Activated CD4-positive, alpha-beta T cell treated with anti-CD3 and anti-CD28 coated beads, Interleukin-2, amount 50 U/mL, for 1 hour (primary cell): Measurements from ENCODE around the gene ZNF410.

ENCODE experiments used
- DNase-seq: peaks from one replicate; pipeline ENCODE4 v3.0.0-alpha.2; 2020

The ZNF410 gene

DNA sequence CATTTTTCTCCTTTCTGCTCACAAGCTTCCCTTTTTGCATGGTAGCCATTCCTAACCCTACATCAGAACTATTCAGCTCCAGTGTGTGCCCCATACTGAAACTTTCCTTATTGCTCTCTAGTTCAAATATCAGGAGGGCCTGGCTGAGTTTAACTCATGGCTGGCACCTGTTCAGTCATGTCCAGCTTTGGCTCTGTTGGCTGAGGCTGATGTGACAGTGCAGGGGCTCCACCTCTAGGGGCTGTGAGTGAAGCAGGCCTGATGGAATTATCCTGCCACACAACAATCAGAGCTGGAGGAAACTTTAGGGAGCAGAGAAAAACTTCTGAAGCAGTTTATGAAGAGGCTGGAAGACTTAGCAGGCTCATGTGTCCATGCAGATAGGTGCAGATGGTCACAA is 71.9 kb downstream of the ZNF410 start:
- no peak for DNase-seq

DNA sequence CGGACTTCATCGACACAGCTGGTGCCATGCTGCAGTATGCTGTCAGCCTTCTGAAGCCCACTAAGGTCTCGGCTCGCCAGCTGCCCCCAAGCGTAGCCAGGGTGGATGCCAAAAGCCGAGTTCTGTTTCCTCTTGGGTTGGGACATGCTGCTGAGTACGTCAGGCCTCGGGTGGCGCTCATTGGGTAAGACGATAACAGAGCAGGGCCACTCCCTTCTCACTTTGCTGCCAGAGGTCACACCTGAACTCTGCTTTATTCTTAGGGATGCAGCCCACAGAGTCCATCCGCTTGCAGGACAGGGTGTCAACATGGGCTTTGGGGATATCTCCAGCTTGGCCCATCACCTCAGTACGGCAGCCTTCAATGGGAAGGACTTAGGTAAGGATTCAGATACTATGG is 74.5 kb downstream of the ZNF410 start:
- no peak for DNase-seq

DNA sequence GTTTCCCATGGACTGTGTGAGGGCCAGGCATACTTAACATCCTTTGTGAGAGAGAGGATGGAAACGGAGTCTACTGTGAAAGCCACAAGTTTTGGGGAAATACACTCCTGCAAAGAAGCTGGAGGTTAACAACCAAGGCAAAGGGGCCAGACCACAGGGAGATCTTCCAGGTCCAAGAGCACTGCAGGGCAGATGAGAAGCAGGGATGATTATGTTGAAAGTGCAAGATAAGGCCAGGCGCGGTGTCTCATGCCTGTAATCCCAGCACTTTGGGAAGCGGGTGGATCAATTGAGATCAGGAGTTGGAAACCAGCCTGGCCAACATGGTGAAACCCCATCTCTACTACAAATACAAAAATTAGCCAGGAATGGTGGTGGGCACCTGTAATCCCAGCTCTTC is 78.6 kb downstream of the ZNF410 start:
- DNase-seq, result no peak

DNA sequence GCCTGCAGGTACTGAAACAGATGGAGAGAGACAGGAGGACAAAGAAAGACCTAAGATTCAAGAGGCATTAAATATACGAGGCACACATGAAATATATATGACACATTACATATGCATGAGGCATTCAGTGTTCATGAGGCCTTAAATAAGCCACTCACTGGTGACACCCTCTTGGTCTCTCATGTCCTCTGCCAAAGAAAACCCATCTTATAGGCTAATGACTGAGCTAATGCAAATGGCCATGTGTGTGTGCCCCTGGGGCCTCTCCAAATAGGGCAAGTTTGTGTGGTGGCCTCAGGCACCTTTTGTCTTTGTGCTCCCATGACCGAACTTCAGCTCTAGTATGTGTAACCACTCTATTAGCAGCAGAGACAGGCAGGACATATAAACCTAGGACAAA is 82.2 kb downstream of the ZNF410 start:
- no peak for DNase-seq

DNA sequence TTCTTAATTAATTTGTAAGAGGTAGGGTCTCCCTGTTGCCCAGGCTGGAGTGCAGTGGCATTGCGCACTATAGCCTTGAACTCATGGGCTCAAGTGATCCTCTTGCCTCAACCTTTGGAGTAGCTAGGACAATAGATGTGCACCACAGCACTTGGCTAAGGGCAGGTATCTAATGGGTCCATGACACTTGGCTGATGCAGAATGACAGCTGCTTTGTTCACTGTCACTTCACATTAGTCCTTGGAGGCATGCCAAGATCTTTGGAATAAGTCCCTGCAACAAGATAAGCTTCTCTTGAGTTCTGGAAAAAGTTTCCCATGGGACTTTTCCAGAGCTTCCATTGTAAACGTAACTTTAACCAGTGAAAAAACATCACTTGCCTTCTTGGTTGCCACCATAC is 86.8 kb downstream of the ZNF410 start:
- DNase-seq, result no peak

DNA sequence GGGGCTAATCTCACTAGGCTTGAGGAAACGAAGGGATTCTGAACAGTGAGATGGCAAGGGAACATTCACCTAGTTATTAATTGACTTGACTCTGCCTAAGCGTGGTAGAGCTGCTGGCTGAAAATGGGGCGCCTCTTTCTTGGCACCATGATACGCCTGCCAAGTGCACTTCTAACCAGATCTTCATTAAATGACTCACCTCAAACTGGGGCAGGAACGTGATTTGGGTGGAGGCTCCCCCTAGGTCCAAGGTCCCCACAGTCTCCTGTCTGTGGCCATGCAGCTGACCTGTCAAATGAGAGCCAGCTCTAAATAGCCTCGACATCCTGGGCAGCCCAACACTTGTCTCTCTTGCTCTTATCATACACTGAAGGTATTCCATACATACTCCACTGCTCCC is 89.5 kb downstream of the ZNF410 start:
- DNase-seq, result no peak

DNA sequence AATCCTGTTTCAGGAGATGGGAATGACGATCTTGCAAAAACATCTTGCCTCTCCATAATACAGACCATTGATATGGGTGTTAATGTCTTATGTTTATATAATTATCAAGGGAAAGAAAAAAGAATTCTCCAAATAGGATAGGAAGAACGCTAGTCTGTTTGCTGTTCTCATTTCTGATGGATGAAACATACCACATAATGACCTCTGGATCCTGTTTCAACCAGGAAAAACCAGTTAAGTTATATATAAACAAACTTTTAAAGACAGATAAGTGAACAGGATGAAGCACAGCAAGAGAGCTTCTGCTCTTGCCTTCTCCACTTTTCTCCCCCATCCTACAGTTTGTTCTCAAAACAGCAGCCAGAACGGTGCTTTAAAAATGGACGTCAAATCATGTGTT is 91.2 kb downstream of the ZNF410 start:
- DNase-seq, result no peak
